A204.1 (cell line): ENCODE data around the gene TMOD2.
"Not testable (repeated sequence)": the region's sequence is repeated elsewhere in the genome, so short reads cannot be mapped to it uniquely, and the experiment has no call there.

Experiments
- FAIRE-seq: peaks from 2 replicates; lab custom pipeline; 2012; peaks lifted over from hg19 to GRCh38; lab: Jason Lieb, UNC

The TMOD2 gene

GRCh38 chr15:51775967-51776816, 24.8 kb downstream of the TMOD2 start:
- FAIRE-seq, result peak; percentile 23

DNA sequence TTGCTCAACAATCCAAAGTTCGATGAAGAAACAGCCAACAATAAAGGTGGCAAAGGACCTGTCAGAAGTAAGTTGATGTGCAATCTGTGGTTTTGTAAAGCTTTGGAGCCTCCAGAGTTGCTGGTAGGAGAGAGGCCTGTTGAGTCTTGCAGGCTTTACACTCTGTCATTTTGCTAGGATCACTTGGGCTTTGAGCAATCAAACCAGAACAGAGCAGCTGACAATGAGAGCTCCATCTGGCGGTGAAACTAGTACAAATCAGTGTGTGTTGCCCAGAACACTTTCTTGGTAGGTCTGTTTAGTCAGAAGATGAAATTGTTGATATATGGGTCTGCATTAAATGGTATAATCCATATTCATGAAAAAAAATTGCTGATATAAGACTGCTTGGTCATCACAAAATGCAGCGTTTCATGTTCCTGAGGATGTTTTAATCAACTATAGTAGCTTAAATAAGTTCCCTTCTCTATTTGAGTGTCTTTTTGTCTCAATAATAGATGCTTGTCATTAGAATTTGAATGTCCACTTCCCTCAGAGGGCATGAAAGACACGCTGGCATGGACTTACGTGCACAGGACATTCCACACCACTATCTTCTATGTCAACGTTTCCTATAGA, 25.7 kb downstream of the TMOD2 start:
- peak; percentile 91 for FAIRE-seq

DNA sequence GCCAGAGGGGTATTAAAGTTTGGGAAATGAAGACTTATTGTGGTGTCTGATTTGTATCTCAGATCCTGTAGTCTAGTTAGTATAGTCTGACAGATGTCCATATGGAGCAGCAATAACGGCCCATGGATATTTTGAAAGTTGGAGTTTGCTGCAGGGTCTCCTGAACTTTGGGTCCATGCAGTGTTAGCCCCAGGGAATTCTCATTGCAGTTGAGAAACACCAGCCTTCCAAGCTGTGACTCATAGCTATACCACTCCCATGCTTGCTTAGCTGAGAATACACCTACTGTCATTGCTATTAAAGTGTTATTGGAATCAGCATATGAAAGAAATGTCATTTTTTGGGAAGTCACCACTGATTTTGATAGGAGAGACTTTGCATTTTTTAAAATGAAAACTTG, 29.2 kb downstream of the TMOD2 start:
- no peak for FAIRE-seq

DNA sequence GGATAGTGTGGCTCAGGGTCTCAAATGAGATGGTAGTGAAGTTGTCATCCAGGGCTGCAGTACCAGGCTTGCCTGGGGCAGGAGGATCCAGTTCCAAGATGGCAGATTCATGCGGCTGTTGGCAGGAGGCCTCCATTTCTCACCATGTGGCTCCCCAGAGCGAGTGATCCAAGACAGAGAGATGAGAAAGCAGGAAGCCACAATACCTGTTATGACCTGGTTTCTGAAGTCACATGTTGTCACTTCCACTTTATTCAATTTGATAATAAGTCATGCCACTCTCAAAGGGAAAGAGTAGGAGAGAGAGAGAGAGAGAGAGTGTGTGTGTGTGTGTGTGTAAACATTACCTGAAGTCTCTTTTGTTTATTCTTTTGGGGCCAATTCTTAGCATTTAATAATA, 30.1 kb downstream of the TMOD2 start:
- FAIRE-seq, result no peak

DNA sequence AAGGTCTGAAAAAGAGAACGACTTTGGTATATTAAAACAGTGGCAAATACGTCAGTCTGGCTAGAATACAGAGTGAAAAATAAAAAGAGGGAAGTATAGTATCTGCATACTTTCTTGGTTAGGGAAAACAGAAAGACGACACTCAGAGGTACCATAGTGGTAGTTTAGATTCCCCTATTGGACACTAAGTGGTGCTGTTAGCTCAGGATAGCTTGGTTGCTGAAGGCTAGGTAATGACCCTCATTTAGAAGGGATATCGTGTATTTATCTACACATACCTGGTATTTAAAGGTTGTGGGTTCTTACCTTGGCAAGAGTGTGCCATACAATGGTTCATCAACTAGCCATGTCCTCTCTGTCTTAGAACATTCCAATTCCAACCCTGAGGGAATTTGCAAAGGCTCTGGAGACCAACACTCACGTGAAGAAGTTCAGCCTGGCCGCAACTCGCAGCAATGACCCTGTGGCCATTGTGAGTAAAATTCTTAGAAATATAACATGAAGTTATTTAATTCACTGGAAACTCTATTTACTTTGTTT, 31.0 kb downstream of the TMOD2 start:
- no peak for FAIRE-seq

DNA sequence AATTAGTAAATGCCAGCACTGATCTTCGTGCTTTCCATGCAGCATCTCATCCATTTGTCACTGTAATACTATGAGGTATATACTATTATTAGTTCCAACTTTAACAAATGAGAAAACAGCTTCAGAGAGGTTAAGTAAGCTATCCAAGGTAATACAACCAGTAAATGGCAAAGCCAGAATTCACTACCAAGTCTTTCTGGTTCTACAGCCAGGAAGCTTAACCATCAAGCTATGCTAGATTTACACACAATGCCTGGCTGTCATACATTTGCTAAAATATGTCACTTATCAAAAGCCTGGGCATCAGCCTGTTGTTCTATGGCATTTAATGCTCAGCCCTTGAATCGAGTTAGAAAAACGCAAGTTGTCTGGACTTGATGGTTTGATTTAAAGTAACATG, 32.6 kb downstream of the TMOD2 start:
- no peak for FAIRE-seq

DNA sequence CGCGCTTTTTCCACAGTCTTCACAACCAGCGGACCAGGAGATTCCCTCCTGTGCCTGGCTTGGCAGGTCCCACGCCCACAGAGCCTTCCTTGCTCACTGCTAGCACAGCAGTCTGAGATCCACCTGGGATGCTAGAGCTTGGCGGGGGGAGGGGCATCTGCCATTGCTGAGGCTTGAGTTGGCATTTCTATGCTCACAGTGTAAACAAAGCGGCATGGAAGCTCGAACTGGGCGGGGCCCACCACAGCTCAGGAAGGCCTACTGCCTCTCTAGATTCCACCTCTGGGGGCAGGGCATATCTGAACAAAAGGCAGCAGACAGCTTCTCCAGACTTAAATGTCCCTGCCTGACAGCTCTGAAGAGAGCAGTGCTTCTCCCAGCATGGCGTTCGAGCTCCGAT, 35.7 kb downstream of the TMOD2 start:
- not testable (repeated sequence) for FAIRE-seq

GRCh38 chr15:51792474-51792873, 41.1 kb downstream of the TMOD2 start:
- FAIRE-seq, result not testable (repeated sequence)

- no peak for FAIRE-seq
These were observed 42.3 kb downstream of the TMOD2 start for GRCh38 chr15:51793521-51794305.

- no peak for FAIRE-seq
These were observed 45.5 kb downstream of the TMOD2 start for GRCh38 chr15:51796847-51797401.

DNA sequence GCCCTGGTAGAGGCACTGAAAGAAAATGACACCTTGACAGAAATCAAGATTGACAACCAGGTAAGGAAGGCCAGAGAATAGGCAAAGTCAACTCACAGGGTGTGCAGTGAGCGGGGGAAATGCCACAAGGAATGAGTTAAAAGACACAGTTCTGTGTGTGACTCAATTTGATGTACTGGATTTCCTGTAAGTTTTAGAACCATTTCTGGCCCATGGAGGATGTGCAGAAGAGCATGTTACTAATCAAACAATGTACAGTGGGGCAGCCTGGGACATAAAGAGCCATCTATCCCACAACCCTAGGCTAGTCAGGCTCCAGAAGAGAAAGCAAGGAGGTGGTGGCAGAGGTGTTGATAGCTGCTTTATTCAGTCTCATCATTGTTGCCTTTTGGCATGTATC, 46.9 kb downstream of the TMOD2 start:
- no peak for FAIRE-seq

DNA sequence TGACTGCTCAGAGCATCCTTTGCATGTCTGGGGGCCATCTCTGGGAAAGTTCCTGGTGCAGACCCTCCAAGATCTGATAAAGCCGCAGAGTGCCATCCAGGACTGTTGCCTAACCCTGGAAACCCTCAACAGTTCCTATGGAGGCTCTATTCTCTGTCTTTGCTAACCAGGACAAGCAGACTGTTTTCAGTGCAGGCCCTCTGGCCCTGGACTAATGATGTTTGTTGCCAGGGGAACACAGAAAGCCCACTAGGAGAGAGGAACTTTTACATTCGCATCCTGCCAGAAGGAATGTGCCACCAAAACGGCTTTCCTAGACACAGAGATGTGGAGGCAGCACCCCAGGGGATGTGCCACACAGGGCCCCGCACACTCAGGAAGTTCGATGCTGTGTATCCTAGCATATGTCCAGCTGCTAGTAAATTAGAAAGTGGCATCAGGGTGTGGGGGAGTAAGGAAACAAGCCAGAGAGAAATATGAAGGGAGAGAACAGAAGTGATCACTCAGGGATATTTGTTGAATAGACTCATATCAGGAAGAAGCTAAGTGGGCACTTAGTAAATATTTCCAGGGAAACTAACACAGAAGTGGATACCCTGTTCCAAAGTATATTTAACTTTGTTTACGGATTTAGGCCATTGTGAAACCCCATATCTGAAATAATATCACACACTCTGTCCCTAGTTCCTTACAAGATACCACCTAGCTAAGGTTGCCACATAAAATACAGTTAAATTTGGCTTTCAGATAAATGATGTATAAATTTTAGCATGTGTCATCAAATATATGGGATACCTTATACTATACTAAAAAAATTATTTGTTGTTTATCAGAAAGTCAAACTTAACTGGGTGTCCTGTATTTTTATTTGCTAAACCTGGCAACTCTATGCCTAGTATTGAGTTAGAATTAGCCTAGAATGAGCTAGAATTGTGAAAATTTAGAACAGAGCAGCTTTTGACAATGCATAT, 48.2 kb downstream of the TMOD2 start:
- FAIRE-seq, result no peak

DNA sequence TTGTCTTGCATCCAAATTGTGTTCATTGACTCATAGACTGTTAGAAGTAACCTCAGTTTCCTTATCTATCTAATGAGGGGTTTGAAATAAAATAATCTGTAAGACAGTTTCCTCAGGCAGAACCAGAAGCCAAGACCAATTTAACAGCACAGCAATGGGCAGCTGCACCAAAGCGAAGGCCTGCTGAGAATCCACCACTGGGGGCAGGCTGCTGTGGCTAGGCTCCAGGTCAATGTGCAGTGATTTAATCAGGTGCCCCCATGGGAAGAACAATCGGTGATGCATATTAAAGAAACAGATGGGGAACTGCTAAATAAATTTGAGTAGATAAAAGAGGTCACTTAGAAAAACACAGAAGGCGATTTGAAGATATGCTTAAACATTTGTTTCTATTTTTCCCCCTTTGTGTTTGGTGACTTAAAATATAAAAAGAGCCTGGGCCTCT, 50.0 kb downstream of the TMOD2 start:
- FAIRE-seq, result no peak

GRCh38 chr15:51802593-51802992, 51.2 kb downstream of the TMOD2 start:
- FAIRE-seq, result no peak

- FAIRE-seq, result no peak
These were observed 52.6 kb downstream of the TMOD2 start for GRCh38 chr15:51803965-51804364.

DNA sequence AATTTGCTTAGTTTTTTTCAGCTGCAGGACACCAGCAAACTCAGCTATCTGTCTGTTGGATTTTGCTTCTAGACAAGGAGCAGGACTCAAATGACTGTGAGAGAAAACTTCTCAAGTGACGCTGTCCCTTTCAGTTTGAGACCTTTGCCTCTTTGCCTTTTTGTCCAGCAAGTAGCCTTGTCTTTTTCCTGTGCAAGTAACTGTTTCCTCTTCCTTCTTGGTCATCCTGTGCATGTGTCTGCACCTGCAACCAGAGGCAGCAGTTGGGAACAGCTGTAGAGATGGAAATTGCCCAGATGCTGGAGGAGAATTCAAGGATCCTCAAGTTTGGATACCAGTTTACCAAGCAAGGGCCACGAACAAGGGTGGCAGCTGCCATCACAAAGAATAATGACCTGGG, 54.7 kb downstream of the TMOD2 start:
- FAIRE-seq, result no peak

GRCh38 chr15:51809457-51809856, 58.1 kb downstream of the TMOD2 start:
- no peak for FAIRE-seq

GRCh38 chr15:51812598-51812997, 61.2 kb downstream of the TMOD2 start:
- no peak for FAIRE-seq

GRCh38 chr15:51814606-51815005, 63.2 kb downstream of the TMOD2 start:
- no peak for FAIRE-seq

GRCh38 chr15:51816611-51817010, 65.2 kb downstream of the TMOD2 start:
- FAIRE-seq, result no peak

GRCh38 chr15:51818150-51818549, 66.8 kb downstream of the TMOD2 start:
- no peak for FAIRE-seq
